Liver (tissue), 3 donors: ENCODE data around the gene EVC2.

Experiments
- JUND ChIP-seq, 2 donors: IDR thresholded peaks; 2 replicates each; pipeline ENCODE4 v1.6.1; 2016; ENCODE audit warnings: antibody characterized with exemption in 2 of 2
- SP1 ChIP-seq: IDR thresholded peaks from 2 replicates; pipeline ENCODE4 v1.6.1; 2018; ENCODE audit warnings: antibody characterized with exemption, mild to moderate bottlenecking
- TAF1 ChIP-seq: conservative IDR thresholded peaks from 2 replicates; pipeline ENCODE4 v1.6.1; 2016; ENCODE audit warnings: antibody characterized with exemption, mild to moderate bottlenecking
- YY1 ChIP-seq: IDR thresholded peaks from 2 replicates; pipeline ENCODE4 v1.6.1; 2016; ENCODE audit warnings: antibody characterized with exemption, mild to moderate bottlenecking
- TF ChIP-seq, protein P1 (sequence below): fragments of 150-350 bp; IDR thresholded peaks from 2 replicates; pipeline ENCODE4 v1.5.1; 2017; ENCODE audit warnings: improper control_type of control experiment, low read depth, low read length; ENCODE audit not compliant: missing input control
- TF ChIP-seq, protein P2 (sequence below): IDR thresholded peaks from 2 replicates; pipeline ENCODE4 v1.6.1; 2016; ENCODE audit warnings: antibody characterized with exemption, mild to moderate bottlenecking
- donor health status: healthy.
- donor health status: healthy.

- TF ChIP-seq, protein P1, sequence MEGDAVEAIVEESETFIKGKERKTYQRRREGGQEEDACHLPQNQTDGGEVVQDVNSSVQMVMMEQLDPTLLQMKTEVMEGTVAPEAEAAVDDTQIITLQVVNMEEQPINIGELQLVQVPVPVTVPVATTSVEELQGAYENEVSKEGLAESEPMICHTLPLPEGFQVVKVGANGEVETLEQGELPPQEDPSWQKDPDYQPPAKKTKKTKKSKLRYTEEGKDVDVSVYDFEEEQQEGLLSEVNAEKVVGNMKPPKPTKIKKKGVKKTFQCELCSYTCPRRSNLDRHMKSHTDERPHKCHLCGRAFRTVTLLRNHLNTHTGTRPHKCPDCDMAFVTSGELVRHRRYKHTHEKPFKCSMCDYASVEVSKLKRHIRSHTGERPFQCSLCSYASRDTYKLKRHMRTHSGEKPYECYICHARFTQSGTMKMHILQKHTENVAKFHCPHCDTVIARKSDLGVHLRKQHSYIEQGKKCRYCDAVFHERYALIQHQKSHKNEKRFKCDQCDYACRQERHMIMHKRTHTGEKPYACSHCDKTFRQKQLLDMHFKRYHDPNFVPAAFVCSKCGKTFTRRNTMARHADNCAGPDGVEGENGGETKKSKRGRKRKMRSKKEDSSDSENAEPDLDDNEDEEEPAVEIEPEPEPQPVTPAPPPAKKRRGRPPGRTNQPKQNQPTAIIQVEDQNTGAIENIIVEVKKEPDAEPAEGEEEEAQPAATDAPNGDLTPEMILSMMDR, result no peak
- TF ChIP-seq TAF1 (no peak), SP1 (no peak), YY1 (no peak), JUND (IDR thresholded peaks at IDR 0.05) (no peak)
- TF ChIP-seq, protein P2, sequence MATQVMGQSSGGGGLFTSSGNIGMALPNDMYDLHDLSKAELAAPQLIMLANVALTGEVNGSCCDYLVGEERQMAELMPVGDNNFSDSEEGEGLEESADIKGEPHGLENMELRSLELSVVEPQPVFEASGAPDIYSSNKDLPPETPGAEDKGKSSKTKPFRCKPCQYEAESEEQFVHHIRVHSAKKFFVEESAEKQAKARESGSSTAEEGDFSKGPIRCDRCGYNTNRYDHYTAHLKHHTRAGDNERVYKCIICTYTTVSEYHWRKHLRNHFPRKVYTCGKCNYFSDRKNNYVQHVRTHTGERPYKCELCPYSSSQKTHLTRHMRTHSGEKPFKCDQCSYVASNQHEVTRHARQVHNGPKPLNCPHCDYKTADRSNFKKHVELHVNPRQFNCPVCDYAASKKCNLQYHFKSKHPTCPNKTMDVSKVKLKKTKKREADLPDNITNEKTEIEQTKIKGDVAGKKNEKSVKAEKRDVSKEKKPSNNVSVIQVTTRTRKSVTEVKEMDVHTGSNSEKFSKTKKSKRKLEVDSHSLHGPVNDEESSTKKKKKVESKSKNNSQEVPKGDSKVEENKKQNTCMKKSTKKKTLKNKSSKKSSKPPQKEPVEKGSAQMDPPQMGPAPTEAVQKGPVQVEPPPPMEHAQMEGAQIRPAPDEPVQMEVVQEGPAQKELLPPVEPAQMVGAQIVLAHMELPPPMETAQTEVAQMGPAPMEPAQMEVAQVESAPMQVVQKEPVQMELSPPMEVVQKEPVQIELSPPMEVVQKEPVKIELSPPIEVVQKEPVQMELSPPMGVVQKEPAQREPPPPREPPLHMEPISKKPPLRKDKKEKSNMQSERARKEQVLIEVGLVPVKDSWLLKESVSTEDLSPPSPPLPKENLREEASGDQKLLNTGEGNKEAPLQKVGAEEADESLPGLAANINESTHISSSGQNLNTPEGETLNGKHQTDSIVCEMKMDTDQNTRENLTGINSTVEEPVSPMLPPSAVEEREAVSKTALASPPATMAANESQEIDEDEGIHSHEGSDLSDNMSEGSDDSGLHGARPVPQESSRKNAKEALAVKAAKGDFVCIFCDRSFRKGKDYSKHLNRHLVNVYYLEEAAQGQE, result no peak
Observed at GRCh38 chr4:5569451-5569850, 138.9 kb downstream of the EVC2 start.
